Measurements from ENCODE around the gene GRHPR. TPM values are rescaled to one million over a fixed set of nuclear protein-coding genes. Genes with fewer than 3 reads are reported as not detected.

GRHPR gene
- total and polyA plus RNA-seq, 2 of the 4 experiments (the other 2 are of a cell fraction) = 182 to 191 TPM

GRCh38 chr9:37404590-37404989 is 17.9 kb upstream of the GRHPR start:
- 95% methylated on average over 4 of the region's 9 CpGs; no CpG with 5 or more reads in 1 of the 2 experiments for WGBS, 2 experiments (ENCODE audit: extremely low coverage in 2 of 2, insufficient read length in 1 of 2)
- Histone ChIP-seq H3K56ac (ENCODE audit: extremely low read depth, insufficient read depth, low read length) (no peak overlapping the region), H2BK15ac (ENCODE audit: low read depth, low read length) (no peak overlapping the region), H3K4ac (ENCODE audit: low read depth, low read length) (no peak overlapping the region), H2BK5ac (ENCODE audit: low read depth, low read length, poor library complexity, severe bottlenecking) (no peak overlapping the region), H3K14ac (replicated peaks; ENCODE audit: low read depth, low read length) (no peak overlapping the region), H4K8ac (ENCODE audit: low read depth in 2 of 2, low read length in 2 of 2) (no peak overlapping the region), H3K9me3 (ENCODE audit: control insufficient read depth, insufficient read depth, low read length) (no peaks in the 10 kb centered on the region), H3K23ac (ENCODE audit: low read depth, low read length) (no peak overlapping the region), H2AK9ac (replicated peaks; ENCODE audit: low read depth, low read length, poor library complexity) (no peak overlapping the region), H3K27me3 (ENCODE audit: control insufficient read depth, insufficient read depth, low read length) (peaks cover 3% of the 10 kb centered on the region), H2BK120ac (ENCODE audit: low read depth, low read length) (no peak overlapping the region), H4K5ac (ENCODE audit: low read depth, low read length) (no peak overlapping the region), H4K20me1 (ENCODE audit: insufficient read depth, low read length) (no peaks in the 10 kb centered on the region), H4K91ac (ENCODE audit: insufficient read depth, low read depth, low read length) (no peak overlapping the region), H3K18ac (ENCODE audit: low read depth, low read length) (no peak overlapping the region), H2AK5ac (ENCODE audit: low read depth, low read length) (no peak overlapping the region), H3K36me3 (ENCODE audit: control insufficient read depth, insufficient read depth, low read length) (no peaks in the 10 kb centered on the region), H3K4me3 (ENCODE audit: insufficient read depth, low read depth, low read length) (no peak overlapping the region), H3K4me2 (ENCODE audit: low read depth, low read length) (no peak overlapping the region), H2BK20ac (ENCODE audit: low read depth, low read length) (no peak overlapping the region), H3K9me1 (ENCODE audit: insufficient read depth, low read length) (no peaks in the 10 kb centered on the region), H2AFZ (replicated peaks; ENCODE audit: low read length, poor library complexity) (no peak overlapping the region), H3K9ac (ENCODE audit: low read depth, low read length) (no peak overlapping the region), H3K27ac (ENCODE audit: insufficient read depth, low read length) (no peak overlapping the region), H3K79me1 (ENCODE audit: low read depth in 1 of 2, low read length in 2 of 2) (no peaks in the 10 kb centered on the region), H3K4me1 (ENCODE audit: control insufficient read depth, insufficient read depth, low read length) (no peaks in the 10 kb centered on the region)
- no TSS peak for BruUV-seq (replicated peaks)
- CTCF ChIA-PET = interaction anchor here (1.0 kb wide), 1 partner anchor 409 kb away, joined by 3 read pairs; no protein-coding TSS in a partner anchor
- in situ Hi-C loops (cut with MboI; ENCODE audit: low sequenced_read_pairs) (no loop called here), dilution Hi-C loops (cut with HindIII; ENCODE audit: low sequenced_read_pairs, unreplicated experiment) (no loop called here), intact Hi-C loops (cut with micrococcal nuclease) (no loop called here)
- POLR2A ChIA-PET (ENCODE audit: unreplicated experiment) = no interaction called here
- TF ChIP-seq POLR2A (IDR thresholded peaks at IDR 0.05; ENCODE audit: low read depth, low read length) (no peak), MAZ (IDR thresholded peaks at IDR 0.05; ENCODE audit: borderline replicate concordance, low read depth, low read length) (no peak), CHD1 (IDR thresholded peaks at IDR 0.05; ENCODE audit: low read depth, low read length) (no peak), USF2 (IDR thresholded peaks at IDR 0.05; ENCODE audit: low read depth, low read length) (no peak), FOS (IDR thresholded peaks at IDR 0.05; ENCODE audit: low read depth, low read length) (no peak), RFX5 (IDR thresholded peaks at IDR 0.05; ENCODE audit: low read depth, low read length) (no peak)
- DNase-seq (no peak), ATAC-seq (ENCODE audit: low read depth) (no peak)
